Loucy (cell line): ENCODE data around the gene CLTB.

Source experiments
- H2AFZ ChIP-seq: fragments of 200-600 bp; sonication (generic); 2 replicates; pipeline ENCODE4 v1.6.0; 2016; ENCODE audit warnings: antibody characterized with exemption, mild to moderate bottlenecking, low read length, moderate library complexity
- H3F3A ChIP-seq: fragments of 200-600 bp; 2 replicates; pipeline ENCODE4 v1.6.0; 2016; ENCODE audit warnings: antibody characterized with exemption, low read depth, mild to moderate bottlenecking
- H3K27me3 ChIP-seq: fragments of 200-600 bp; sonication (generic); 2 replicates; pipeline ENCODE4 v1.6.1; 2014; ENCODE audit warnings: low read length, mild to moderate bottlenecking; ENCODE audit not compliant: insufficient read depth, poor library complexity, severe bottlenecking
- H3K36me3 ChIP-seq: fragments of 200-600 bp; sonication (generic); 2 replicates; pipeline ENCODE4 v1.6.1; 2016; ENCODE audit warnings: low read length; ENCODE audit not compliant: insufficient read depth
- H3K4me1 ChIP-seq: fragments of 200-600 bp; sonication (generic); 2 replicates; pipeline ENCODE4 v1.5.1; 2014; ENCODE audit warnings: low read length, mild to moderate bottlenecking; ENCODE audit not compliant: insufficient read depth, poor library complexity, severe bottlenecking
- H3K4me2 ChIP-seq: fragments of 200-600 bp; sonication (generic); 2 replicates; pipeline ENCODE4 v1.6.0; 2014; ENCODE audit warnings: antibody characterized with exemption, low read length, low read depth, mild to moderate bottlenecking; ENCODE audit not compliant: poor library complexity, severe bottlenecking
- H3K4me3 ChIP-seq: fragments of 200-600 bp; sonication (generic); 2 replicates; pipeline ENCODE4 v1.5.1; 2014; ENCODE audit warnings: low read length, mild to moderate bottlenecking, mixed read lengths; ENCODE audit not compliant: poor library complexity, severe bottlenecking
- H3K79me2 ChIP-seq: fragments of 200-600 bp; sonication (generic); 2 replicates; pipeline ENCODE4 v1.6.1; 2014; ENCODE audit warnings: low read length; ENCODE audit not compliant: insufficient read depth
- H3K9ac ChIP-seq: fragments of 200-600 bp; sonication (generic); 2 replicates; pipeline ENCODE4 v1.6.0; 2014; ENCODE audit warnings: mild to moderate bottlenecking, low read depth, low read length, moderate library complexity; ENCODE audit not compliant: poor library complexity, severe bottlenecking
- H3K9me2 ChIP-seq: fragments of 200-600 bp; sonication (generic); replicated peaks from 2 replicates; pipeline ENCODE4 v1.6.1; 2016; ENCODE audit warnings: low read depth, low read length, mixed read lengths
- H3K9me3 ChIP-seq: fragments of 200-600 bp; sonication (generic); 2 replicates; pipeline ENCODE4 v1.6.1; 2014; ENCODE audit warnings: mild to moderate bottlenecking, antibody characterized with exemption, low read length, low read depth; ENCODE audit not compliant: insufficient read depth
- H4K20me1 ChIP-seq: fragments of 200-600 bp; sonication (generic); 2 replicates; pipeline ENCODE4 v1.6.0; 2014; ENCODE audit warnings: antibody characterized with exemption, low read length, mild to moderate bottlenecking; ENCODE audit not compliant: insufficient read depth, poor library complexity, severe bottlenecking
- CTCF ChIP-seq: fragments of 200-600 bp; sonication (generic); conservative IDR thresholded peaks from 2 replicates; pipeline ENCODE4 v1.5.1; 2014; ENCODE audit warnings: mild to moderate bottlenecking, antibody characterized with exemption, low read length
- EZH2phosphoT487 ChIP-seq: fragments of 200-600 bp; IDR thresholded peaks from 2 replicates; pipeline ENCODE4 v1.6.1; 2018; ENCODE audit warnings: antibody characterized with exemption, mild to moderate bottlenecking, moderate library complexity, borderline replicate concordance

Gene CLTB

GRCh38 chr5:176342766-176343458, 73.4 kb downstream of the CLTB start:
- H3K9ac ChIP-seq = no peak overlapping the region
- no peaks in the 10 kb centered on the region for H3K9me3 ChIP-seq
- H3K27me3 ChIP-seq = no peaks in the 10 kb centered on the region
- no peak overlapping the region for H3K4me3 ChIP-seq
- no peaks in the 10 kb centered on the region for H3K9me2 ChIP-seq
- no peaks in the 10 kb centered on the region for H4K20me1 ChIP-seq
- H3K4me2 ChIP-seq = no peak overlapping the region
- H2AFZ ChIP-seq = no peak overlapping the region
- H3F3A ChIP-seq = no peaks in the 10 kb centered on the region
- H3K36me3 ChIP-seq = peaks cover 18% of the 10 kb centered on the region; the same call in 1 of the 2 replicates
- H3K79me2 ChIP-seq = no peaks in the 10 kb centered on the region
- H3K4me1 ChIP-seq = no peaks in the 10 kb centered on the region
- TF ChIP-seq CTCF = no peak
- TF ChIP-seq EZH2phosphoT487 = no peak
